ENCODE data around the gene ASPSCR1. TPM values are rescaled to one million over a fixed set of nuclear protein-coding genes. Genes with fewer than 3 reads are reported as not detected.
A peak's percentile ranks its signal among the peaks of the same experiment; 100 is the strongest.

ASPSCR1 gene
- total RNA-seq, 2 experiments from 2014 or later, result 77.8 to 89.1 TPM

- Histone ChIP-seq H2AFZ (ENCODE audit: low read length) (no peak overlapping the region), H3K27ac (ENCODE audit: low read depth, low read length, poor library complexity, severe bottlenecking) (no peak overlapping the region), H3K79me2 (ENCODE audit: insufficient read depth, low read depth, low read length) (peaks cover 9% of the 10 kb centered on the region; the same call in 1 of the 2 replicates), H3K4me2 (ENCODE audit: low read length) (no peak overlapping the region), H3K4me3 (ENCODE audit: low read depth, low read length, poor library complexity, severe bottlenecking) (no peak overlapping the region), H4K20me1 (ENCODE audit: insufficient read depth, low read length) (no peaks in the 10 kb centered on the region), H3K9me2 (ENCODE audit: insufficient read depth, low read length) (no peaks in the 10 kb centered on the region), H3K4me1 (ENCODE audit: insufficient read depth, low read length, poor library complexity, severe bottlenecking) (peaks cover 21% of the 10 kb centered on the region), H3K36me3 (ENCODE audit: insufficient read depth, low read length) (peaks cover 30% of the 10 kb centered on the region), H3K9me3 (ENCODE audit: low read length) (no peaks in the 10 kb centered on the region)
- intact Hi-C loops (cut with micrococcal nuclease; ENCODE audit: unreplicated experiment), result no loop called here
- DNase-seq (ENCODE audit: low spot score), result no peak
- CTCF ChIA-PET (ENCODE audit: unreplicated experiment), result no interaction called here
- BruUV-seq (replicated peaks), result no TSS peak
- TF ChIP-seq EZH2phosphoT487 (IDR thresholded peaks at IDR 0.05; ENCODE audit: borderline replicate concordance, low read depth, low read length), result no peak
- TF ChIP-seq CTCF (conservative IDR thresholded peaks at IDR 0.05; ENCODE audit: low read length), result no peak
- POLR2A ChIA-PET, result no interaction called here
Measured at GRCh38 chr17:81931557-81932332, 45.7 kb upstream of the ASPSCR1 start.

- H3K27ac ChIP-seq (ENCODE audit: low read depth, low read length, poor library complexity, severe bottlenecking), result no peak overlapping the region
- no peaks in the 10 kb centered on the region for H4K20me1 ChIP-seq (ENCODE audit: insufficient read depth, low read length)
- CTCF ChIA-PET (ENCODE audit: unreplicated experiment), result no interaction called here
- no peaks in the 10 kb centered on the region for H3K9me3 ChIP-seq (ENCODE audit: low read length)
- H2AFZ ChIP-seq (ENCODE audit: low read length), result no peak overlapping the region
- POLR2A ChIA-PET, result interaction anchor here (0.6 kb wide), 1 partner anchor 120 kb away, joined by 3 read pairs; no protein-coding TSS in a partner anchor
- H3K36me3 ChIP-seq (ENCODE audit: insufficient read depth, low read length), result peaks cover 30% of the 10 kb centered on the region
- peaks cover 6% of the 10 kb centered on the region; the same call in 1 of the 2 replicates for H3K79me2 ChIP-seq (ENCODE audit: insufficient read depth, low read depth, low read length)
- TSS peak; percentile 84 for BruUV-seq (replicated peaks)
- intact Hi-C loops (cut with micrococcal nuclease; ENCODE audit: unreplicated experiment), result no loop called here
- H3K4me3 ChIP-seq (ENCODE audit: low read depth, low read length, poor library complexity, severe bottlenecking), result no peak overlapping the region
- DNase-seq (ENCODE audit: low spot score), result peak; percentile 20
- H3K4me2 ChIP-seq (ENCODE audit: low read length), result no peak overlapping the region
- H3K4me1 ChIP-seq (ENCODE audit: insufficient read depth, low read length, poor library complexity, severe bottlenecking), result peaks cover 23% of the 10 kb centered on the region
- TF ChIP-seq CTCF (conservative IDR thresholded peaks at IDR 0.05; ENCODE audit: low read length) (no peak), EZH2phosphoT487 (IDR thresholded peaks at IDR 0.05; ENCODE audit: borderline replicate concordance, low read depth, low read length) (no peak)
- H3K9me2 ChIP-seq (ENCODE audit: insufficient read depth, low read length), result no peaks in the 10 kb centered on the region
Measured at GRCh38 chr17:81932333-81932983, 45.0 kb upstream of the ASPSCR1 start.
